Peyer's patch (tissue), 4 donors: ENCODE results near the gene SOX5.

ENCODE experiments used
- POLR2A ChIP-seq, 2 donors: fragments of 450-650 bp; IDR thresholded peaks; one replicate each; pipeline ENCODE4 v1.5.1; 2017; ENCODE audit warnings: antibody characterized with exemption in 2 of 2, mild to moderate bottlenecking in 2 of 2, moderate library complexity in 2 of 2
- TF ChIP-seq, protein P1 (sequence below), 6 experiments: fragments of 450-650 bp in 4 of 6; fragments of 200-600 bp in 2 of 6; sonication (generic) in 1 of 6; IDR thresholded peaks; one replicate each; pipeline ENCODE4 v1.5.1; 2017 to 2019; ENCODE audit warnings: antibody characterized with exemption in 6 of 6, mild to moderate bottlenecking in 3 of 6, moderate library complexity in 1 of 6

DNA sequence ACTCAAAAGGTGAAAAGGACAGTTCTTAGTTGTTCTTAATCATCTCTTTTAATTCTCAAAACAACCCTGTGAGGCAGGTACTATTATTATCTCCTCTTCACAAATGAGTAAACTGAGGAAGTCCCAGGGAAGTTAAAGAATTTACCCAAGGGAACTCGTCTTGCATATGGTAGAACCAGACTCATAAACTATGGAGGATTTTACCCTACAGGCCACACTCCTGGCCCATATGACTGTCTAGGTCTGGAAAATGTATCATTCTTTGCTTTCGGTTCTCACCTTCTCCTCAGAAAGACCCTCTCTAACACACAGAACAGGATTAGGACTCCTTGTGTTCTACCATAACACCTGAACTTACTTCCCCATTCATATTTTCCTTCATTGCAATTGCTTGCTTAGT, 18.9 kb downstream of the SOX5 start:
- TF ChIP-seq POLR2A (IDR thresholded peaks at IDR 0.05) = no peak
- TF ChIP-seq, protein P1, sequence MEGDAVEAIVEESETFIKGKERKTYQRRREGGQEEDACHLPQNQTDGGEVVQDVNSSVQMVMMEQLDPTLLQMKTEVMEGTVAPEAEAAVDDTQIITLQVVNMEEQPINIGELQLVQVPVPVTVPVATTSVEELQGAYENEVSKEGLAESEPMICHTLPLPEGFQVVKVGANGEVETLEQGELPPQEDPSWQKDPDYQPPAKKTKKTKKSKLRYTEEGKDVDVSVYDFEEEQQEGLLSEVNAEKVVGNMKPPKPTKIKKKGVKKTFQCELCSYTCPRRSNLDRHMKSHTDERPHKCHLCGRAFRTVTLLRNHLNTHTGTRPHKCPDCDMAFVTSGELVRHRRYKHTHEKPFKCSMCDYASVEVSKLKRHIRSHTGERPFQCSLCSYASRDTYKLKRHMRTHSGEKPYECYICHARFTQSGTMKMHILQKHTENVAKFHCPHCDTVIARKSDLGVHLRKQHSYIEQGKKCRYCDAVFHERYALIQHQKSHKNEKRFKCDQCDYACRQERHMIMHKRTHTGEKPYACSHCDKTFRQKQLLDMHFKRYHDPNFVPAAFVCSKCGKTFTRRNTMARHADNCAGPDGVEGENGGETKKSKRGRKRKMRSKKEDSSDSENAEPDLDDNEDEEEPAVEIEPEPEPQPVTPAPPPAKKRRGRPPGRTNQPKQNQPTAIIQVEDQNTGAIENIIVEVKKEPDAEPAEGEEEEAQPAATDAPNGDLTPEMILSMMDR (IDR thresholded peaks at IDR 0.05) = no peak
